ENCODE measurements around the gene FLRT1. TPM values are rescaled to one million over a fixed set of nuclear protein-coding genes. Genes with fewer than 3 reads are reported as not detected.

The FLRT1 gene
- total and polyA plus RNA-seq, 2 of the 13 experiments (the other 11 are each of a cell fraction or from before 2014, with no cell fraction given), result 0.02 to 0.08 TPM

- TF ChIP-seq, protein P1, sequence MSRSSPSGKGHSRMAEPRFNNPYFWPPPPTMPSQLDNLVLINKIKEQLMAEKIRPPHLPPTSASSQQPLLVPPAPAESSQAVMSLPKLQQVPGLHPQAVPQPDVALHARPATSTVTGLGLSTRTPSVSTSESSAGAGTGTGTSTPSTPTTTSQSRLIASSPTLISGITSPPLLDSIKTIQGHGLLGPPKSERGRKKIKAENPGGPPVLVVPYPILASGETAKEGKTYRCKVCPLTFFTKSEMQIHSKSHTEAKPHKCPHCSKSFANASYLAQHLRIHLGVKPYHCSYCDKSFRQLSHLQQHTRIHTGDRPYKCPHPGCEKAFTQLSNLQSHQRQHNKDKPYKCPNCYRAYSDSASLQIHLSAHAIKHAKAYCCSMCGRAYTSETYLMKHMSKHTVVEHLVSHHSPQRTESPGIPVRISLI (CRISPR knock-in tag; IDR thresholded peaks at IDR 0.05; ENCODE audit: borderline replicate concordance), result no peak
- TF ChIP-seq ZBTB7B (CRISPR knock-in tag; IDR thresholded peaks at IDR 0.05) (no peak), ZNF607 (CRISPR knock-in tag; IDR thresholded peaks at IDR 0.05; ENCODE audit: borderline replicate concordance) (no peak), ZNF318 (CRISPR knock-in tag; IDR thresholded peaks at IDR 0.05) (no peak), ZNF260 (CRISPR knock-in tag; IDR thresholded peaks at IDR 0.05; ENCODE audit: borderline replicate concordance, low read depth) (no peak), KAT2B (IDR thresholded peaks at IDR 0.05; ENCODE audit: borderline replicate concordance, low read depth, low read length) (no peak), ZBTB10 (CRISPR knock-in tag; IDR thresholded peaks at IDR 0.05; ENCODE audit: borderline replicate concordance) (no peak), DMAP1 (CRISPR knock-in tag; IDR thresholded peaks at IDR 0.05) (no peak), MBNL3 (CRISPR knock-in tag; conservative IDR thresholded peaks at IDR 0.05) (no peak), SMYD3 (CRISPR knock-in tag; IDR thresholded peaks at IDR 0.05) (no peak), DPF2 (CRISPR knock-in tag; IDR thresholded peaks at IDR 0.05; ENCODE audit: borderline replicate concordance, low read depth) (no peak)
Observed at GRCh38 chr11:63997104-63997700, 38.5 kb upstream of the FLRT1 start (continued).
